GM12801 (cell line): Measurements from ENCODE around the gene MUS81.

ENCODE experiments used
- TF ChIP-seq, protein P1 (sequence below): IDR thresholded peaks from one replicate; pipeline ENCODE4 v1.5.1; 2011; ENCODE audit warnings: control low read depth; ENCODE audit not compliant: insufficient read length; ENCODE audit errors: extremely low read depth

The MUS81 gene

DNA sequence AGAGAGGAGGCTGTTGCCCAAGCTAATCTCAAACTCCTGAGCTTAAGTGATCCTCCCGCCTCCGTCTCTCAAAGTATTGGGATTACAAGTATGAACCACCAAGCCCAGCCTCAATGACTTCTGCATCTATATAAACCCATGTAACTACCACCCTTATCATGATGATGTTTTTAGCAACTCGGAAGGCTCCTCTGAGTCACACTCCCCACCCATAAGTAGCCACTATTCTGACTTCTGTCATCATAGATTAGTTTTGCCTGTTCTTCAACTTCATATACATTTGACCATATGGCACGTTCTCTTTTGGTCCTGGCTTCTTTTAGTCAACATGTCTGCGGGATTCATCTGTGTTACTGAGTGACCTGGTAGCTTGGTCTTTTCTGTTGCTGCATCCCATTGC, 46.4 kb downstream of the MUS81 start:
- TF ChIP-seq, protein P1, sequence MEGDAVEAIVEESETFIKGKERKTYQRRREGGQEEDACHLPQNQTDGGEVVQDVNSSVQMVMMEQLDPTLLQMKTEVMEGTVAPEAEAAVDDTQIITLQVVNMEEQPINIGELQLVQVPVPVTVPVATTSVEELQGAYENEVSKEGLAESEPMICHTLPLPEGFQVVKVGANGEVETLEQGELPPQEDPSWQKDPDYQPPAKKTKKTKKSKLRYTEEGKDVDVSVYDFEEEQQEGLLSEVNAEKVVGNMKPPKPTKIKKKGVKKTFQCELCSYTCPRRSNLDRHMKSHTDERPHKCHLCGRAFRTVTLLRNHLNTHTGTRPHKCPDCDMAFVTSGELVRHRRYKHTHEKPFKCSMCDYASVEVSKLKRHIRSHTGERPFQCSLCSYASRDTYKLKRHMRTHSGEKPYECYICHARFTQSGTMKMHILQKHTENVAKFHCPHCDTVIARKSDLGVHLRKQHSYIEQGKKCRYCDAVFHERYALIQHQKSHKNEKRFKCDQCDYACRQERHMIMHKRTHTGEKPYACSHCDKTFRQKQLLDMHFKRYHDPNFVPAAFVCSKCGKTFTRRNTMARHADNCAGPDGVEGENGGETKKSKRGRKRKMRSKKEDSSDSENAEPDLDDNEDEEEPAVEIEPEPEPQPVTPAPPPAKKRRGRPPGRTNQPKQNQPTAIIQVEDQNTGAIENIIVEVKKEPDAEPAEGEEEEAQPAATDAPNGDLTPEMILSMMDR, result no peak

DNA sequence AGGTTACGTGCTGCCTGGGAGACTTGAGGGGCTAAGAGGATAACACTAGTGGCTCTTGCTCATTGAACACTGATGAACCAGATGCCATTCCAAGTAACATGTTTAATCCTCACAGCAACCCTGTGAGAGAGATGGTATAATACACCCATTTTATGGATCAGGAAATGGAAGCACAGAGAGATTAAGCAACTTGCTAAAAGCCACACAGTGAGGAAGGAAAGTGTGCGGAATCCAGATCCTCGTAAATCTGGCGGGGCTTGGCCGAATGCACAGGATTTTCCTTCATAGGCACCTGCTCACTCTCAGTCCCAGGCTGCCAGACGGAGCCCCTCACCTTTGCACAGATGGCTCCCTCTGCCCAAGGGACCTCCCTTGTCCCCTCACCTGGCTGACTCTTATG, 47.6 kb downstream of the MUS81 start:
- TF ChIP-seq, protein P1, result no peak

DNA sequence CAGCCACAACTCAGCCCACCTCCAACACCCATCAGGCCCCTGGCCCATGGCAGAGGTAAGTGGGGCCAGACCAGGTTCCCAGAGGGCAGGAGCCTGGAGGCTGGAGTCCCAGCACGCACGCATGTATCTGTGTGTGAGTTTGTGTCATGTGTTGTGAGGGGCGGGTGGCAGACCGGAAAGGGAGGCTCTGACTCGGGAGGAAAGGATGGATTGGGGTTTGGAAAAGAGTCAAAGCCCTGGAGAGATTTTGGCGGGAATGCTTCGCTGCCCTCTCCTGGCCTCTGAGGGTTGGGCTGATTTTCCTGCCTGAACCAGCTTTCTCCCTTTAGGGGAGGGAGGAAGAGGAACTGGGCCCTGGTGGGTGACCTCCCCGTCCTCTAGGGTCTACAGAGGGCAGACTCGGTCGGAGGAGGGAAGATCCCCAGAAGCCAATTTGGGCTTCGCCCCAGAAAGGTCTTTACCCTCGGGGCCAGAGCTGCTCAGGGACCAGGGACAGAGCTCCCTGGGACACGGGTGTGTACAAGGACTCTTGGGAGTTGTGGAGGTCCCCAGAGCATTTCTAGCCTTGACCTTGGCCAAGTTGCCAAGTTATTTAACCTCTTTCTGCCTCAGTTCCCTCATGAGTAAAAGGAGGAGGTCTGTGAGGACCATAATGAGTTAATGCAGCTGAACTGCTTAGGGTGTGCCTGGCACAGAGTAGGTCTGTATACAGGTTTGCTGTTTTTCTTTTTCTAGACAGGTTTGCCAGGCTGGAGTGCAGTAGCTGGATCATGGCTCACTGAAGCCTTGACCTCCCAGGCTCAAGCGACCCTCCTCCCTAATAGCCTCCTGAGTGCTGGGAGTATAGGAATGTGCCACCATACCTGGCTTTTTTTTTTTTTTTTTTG, 51.7 kb downstream of the MUS81 start:
- TF ChIP-seq, protein P1, result no peak

DNA sequence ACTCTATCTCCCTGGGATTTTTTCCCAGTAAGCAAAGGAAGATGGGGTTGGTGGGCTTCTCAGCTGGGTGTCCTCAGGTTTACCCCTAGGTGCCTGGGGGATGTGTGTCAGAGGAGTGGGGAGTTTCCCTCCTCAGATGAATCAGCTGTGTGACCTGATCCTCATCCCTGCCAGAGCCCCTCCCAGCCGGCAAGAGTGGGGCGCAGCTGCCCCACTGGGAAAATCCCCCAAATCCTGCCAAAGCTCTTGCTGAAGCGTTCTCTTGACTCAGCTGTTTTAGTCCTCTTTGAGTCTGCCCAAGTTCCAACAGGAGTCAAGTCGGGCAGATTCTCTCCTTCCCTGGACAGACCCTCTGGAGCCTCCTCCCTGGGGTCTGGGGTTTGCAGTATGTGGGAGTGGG, 52.6 kb downstream of the MUS81 start:
- TF ChIP-seq, protein P1, result no peak

DNA sequence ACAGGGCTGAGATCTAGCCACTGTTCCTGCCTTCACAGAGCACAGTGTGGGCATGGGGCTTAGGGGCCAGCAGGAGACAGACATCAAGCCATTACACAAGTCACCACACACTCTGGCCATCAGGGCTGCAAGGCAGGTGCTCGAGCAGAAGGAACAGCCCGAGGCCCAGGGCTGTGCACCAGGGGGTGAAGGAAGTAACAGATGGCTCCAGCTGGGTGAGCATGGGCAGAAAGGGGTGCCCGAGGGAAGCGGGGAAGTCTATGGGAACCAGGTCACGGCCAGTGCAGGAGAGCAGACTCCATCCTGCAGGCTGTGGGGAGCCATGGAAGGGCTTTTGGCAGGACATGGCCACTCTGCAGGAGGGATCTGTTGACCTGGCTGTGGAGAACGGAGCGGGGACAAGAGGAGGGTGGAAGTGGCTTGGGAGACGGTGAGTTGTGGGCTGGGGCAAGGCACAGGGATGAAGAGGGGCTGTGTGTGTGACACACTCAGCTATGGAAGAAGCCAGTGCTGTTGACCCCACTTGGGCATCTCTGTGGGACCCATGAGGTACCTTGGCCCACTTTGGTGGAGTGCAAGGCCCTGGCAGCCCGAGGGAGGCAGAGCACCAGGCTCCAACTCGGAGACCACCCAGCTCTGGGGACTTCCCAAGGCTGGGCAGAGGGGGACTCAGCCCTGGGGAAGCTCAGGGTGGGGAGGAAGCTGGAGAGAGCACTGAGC, 55.0 kb downstream of the MUS81 start:
- TF ChIP-seq, protein P1, result no peak

DNA sequence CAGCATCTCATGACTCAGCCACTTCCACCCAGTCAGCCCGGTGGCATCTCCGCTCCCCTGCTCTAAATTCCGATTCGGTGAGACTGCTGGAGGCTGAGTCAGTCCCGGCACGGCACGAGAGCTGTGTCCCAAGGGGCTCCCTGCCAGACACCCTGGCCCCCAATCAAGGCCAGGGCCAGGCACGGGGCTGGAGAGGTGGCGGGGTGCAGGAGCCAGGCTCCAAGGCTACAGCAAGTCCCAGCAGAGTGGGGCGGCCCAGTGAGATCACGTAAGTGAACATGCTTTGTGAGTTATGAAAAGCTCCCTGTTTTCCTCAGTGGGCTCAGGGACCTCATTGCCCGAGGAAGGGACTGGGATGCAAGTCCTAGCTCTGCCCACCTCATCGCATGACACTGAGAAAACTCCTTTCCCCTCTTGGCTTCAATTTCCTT, 55.6 kb downstream of the MUS81 start:
- TF ChIP-seq, protein P1, result no peak
